K562 (cell line): ENCODE measurements around the gene DCTN2. TPM values are rescaled to one million over a fixed set of nuclear protein-coding genes. Genes with fewer than 3 reads are reported as not detected.

ENCODE experiments used
- ATAC-seq: fragments of 200-7000 bp; cut with Tn5 transposase; 3 replicates; pipeline ENCODE4 v1.9.1; 2020; ENCODE audit warnings: moderate library complexity
- BruUV-seq: library from RNA; stranded (reverse); fragments of 400-500 nt; replicated peaks from 2 replicates; lab custom pipeline; 2021; lab: Mats Ljungman, UMichigan
- CTCF ChIA-PET: fragments of 300-600 bp; formaldehyde crosslinking; extraction: SDS; loops from one replicate; lab custom pipeline; 2021; ENCODE audit warnings: low intra/inter-chr PET ratio; lab: Yijun Ruan, JAX
- POLR2A ChIA-PET: fragments of 300-600, 350-650 bp; sonication (Branson Sonifier 250); formaldehyde crosslinking; extraction: SDS; loops from one replicate; lab custom pipeline; 2021; ENCODE audit warnings: antibody characterized with exemption, inconsistent platforms; lab: Yijun Ruan, JAX
- DNase-seq, 4 experiments: peaks; one replicate each; pipeline versions ENCODE4 v3.0.0 to v3.0.0-alpha.2; 2011 to 2018; ENCODE audit warnings: low spot score in 3 of 4, mixed read lengths in 3 of 4; ENCODE audit errors: extremely low read depth in 1 of 4
- FAIRE-seq: peaks from 2 replicates; lab custom pipeline; 2011; peaks lifted over from hg19 to GRCh38; lab: Jason Lieb, UNC
- H2AFZ ChIP-seq: 2 replicates; pipeline ENCODE4 v1.6.0; 2011; ENCODE audit warnings: low read depth, low read length, control low read depth, inconsistent platforms
- H3K27ac ChIP-seq: fragments of 200-600 bp; 3 replicates; pipeline ENCODE4 v1.8.0; 2011; ENCODE audit warnings: low read depth, mild to moderate bottlenecking, control low read depth, inconsistent platforms, low read length, moderate library complexity, mixed read lengths; ENCODE audit errors: extremely low read depth
- H3K27me3 ChIP-seq, 2 experiments: fragments of 300-600 bp in 1 of 2; 2 replicates in 1 of 2; 3 replicates in 1 of 2; pipeline versions ENCODE4 v1.6.0 to v1.8.0; 2011; ENCODE audit warnings: inconsistent platforms in 2 of 2, low read length in 2 of 2, mild to moderate bottlenecking in 1 of 2, mixed read lengths in 1 of 2, moderate library complexity in 1 of 2; ENCODE audit not compliant: control insufficient read depth in 2 of 2, insufficient read depth in 2 of 2
- H3K36me3 ChIP-seq: fragments of 300-600 bp; 3 replicates; pipeline ENCODE4 v1.8.0; 2011; ENCODE audit warnings: mild to moderate bottlenecking, low read length, inconsistent platforms; ENCODE audit not compliant: control insufficient read depth, insufficient read depth
- H3K4me1 ChIP-seq, 2 experiments: fragments of 200-600 bp in 1 of 2; replicated peaks in 1 of 2; 2 replicates in 1 of 2; 3 replicates in 1 of 2; pipeline versions ENCODE4 v1.5.1 to v1.8.0; 2011; ENCODE audit warnings: inconsistent platforms in 2 of 2, low read length in 2 of 2, mild to moderate bottlenecking in 1 of 2, mixed read lengths in 1 of 2, moderate library complexity in 1 of 2; ENCODE audit not compliant: control insufficient read depth in 2 of 2, insufficient read depth in 2 of 2
- H3K4me2 ChIP-seq: 2 replicates; pipeline ENCODE4 v1.6.1; 2011; ENCODE audit warnings: low read length, control low read depth, inconsistent platforms, mixed read lengths; ENCODE audit not compliant: insufficient read depth
- H3K4me3 ChIP-seq: fragments of 200-600 bp; sonication (generic), shearing (Covaris generic); 2 replicates; pipeline ENCODE4 v1.5.1; 2016; ENCODE audit warnings: control low read depth, inconsistent platforms
- H3K79me2 ChIP-seq: fragments of 200-600 bp; 3 replicates; pipeline ENCODE4 v1.8.0; 2011; ENCODE audit warnings: low read length, inconsistent platforms; ENCODE audit not compliant: control insufficient read depth, insufficient read depth
- H3K9ac ChIP-seq, 2 experiments: 2 replicates each; pipeline versions ENCODE4 v1.6.0 to v1.6.1; 2011; ENCODE audit warnings: low read depth in 2 of 2, low read length in 2 of 2, control low read depth in 1 of 2, inconsistent platforms in 1 of 2, mild to moderate bottlenecking in 1 of 2, mixed read lengths in 1 of 2; ENCODE audit not compliant: insufficient read depth in 1 of 2
- H3K9me1 ChIP-seq: one replicate; pipeline ENCODE4 v1.6.0; 2011; ENCODE audit warnings: inconsistent platforms, mild to moderate bottlenecking, low read length, moderate library complexity; ENCODE audit not compliant: control insufficient read depth, insufficient read depth
- H3K9me3 ChIP-seq: replicated peaks from 2 replicates; pipeline ENCODE4 v1.5.1; 2011; ENCODE audit warnings: low read depth, low read length, inconsistent platforms; ENCODE audit not compliant: control insufficient read depth, insufficient read depth
- H4K20me1 ChIP-seq: replicated peaks from 2 replicates; pipeline ENCODE4 v1.6.1; 2011; ENCODE audit warnings: low read length, inconsistent platforms, mixed read lengths; ENCODE audit not compliant: control insufficient read depth, insufficient read depth
- AFF4 ChIP-seq: sonication (generic); formaldehyde crosslinking; IDR thresholded peaks from 2 replicates; pipeline ENCODE4 v1.8.0; 2023; ENCODE audit warnings: mild to moderate bottlenecking, missing genetic modification reagents
- ARID4B ChIP-seq: sonication (generic); formaldehyde crosslinking; IDR thresholded peaks from 2 replicates; pipeline ENCODE4 v1.8.0; 2022; ENCODE audit warnings: mild to moderate bottlenecking, missing genetic modification reagents
- FOS ChIP-seq: IDR thresholded peaks from 3 replicates; pipeline ENCODE4 v1.6.1; 2011; ENCODE audit not compliant: insufficient read length; ENCODE audit errors: extremely low read depth
- FOXM1 ChIP-seq, 2 experiments: fragments of 450-650 bp in 1 of 2; sonication (generic) in 1 of 2; formaldehyde crosslinking in 1 of 2; IDR thresholded peaks; 2 replicates each; pipeline versions ENCODE4 v1.6.1 to v1.9.0; 2017 to 2022; ENCODE audit warnings: low read depth in 2 of 2, mild to moderate bottlenecking in 2 of 2, missing genetic modification reagents in 1 of 2, moderate library complexity in 1 of 2
- MTA1 ChIP-seq: fragments of 450-650 bp; IDR thresholded peaks from 2 replicates; pipeline ENCODE4 v1.6.1; 2017; ENCODE audit warnings: borderline replicate concordance
- PCBP1 ChIP-seq: fragments of 200-400 bp; formaldehyde crosslinking; IDR thresholded peaks from 2 replicates; pipeline ENCODE4 v1.6.1; 2018; ENCODE audit warnings: mild to moderate bottlenecking, low read depth, low read length; ENCODE audit not compliant: poor library complexity, severe bottlenecking
- TEAD1 ChIP-seq, 2 experiments: fragments of 450-650 bp in 1 of 2; sonication (generic) in 1 of 2; formaldehyde crosslinking; IDR thresholded peaks; 2 replicates each; pipeline versions ENCODE4 v1.4.0 to v1.8.0; 2020 to 2022; ENCODE audit warnings: mild to moderate bottlenecking in 2 of 2, missing genetic modification reagents in 1 of 2
- ZNF133 ChIP-seq: fragments of 250-450 bp; sonication (Bioruptor Pico); IDR thresholded peaks from 2 replicates; pipeline ENCODE4 v1.4.0; 2020; ENCODE audit warnings: mild to moderate bottlenecking
- ZNF197 ChIP-seq: fragments of 200-800 bp; sonication (Bioruptor generic); IDR thresholded peaks from 2 replicates; pipeline ENCODE4 v1.6.1; 2016; ENCODE audit warnings: low read depth, missing genetic modification characterization, missing compliant biosample characterization
- ZNF551 ChIP-seq: fragments of 250-450 bp; sonication (Bioruptor Pico); IDR thresholded peaks from 2 replicates; pipeline ENCODE4 v1.5.0; 2021; ENCODE audit warnings: mild to moderate bottlenecking, moderate library complexity
- ZNF695 ChIP-seq: fragments of 450-650 bp; formaldehyde crosslinking; IDR thresholded peaks from 2 replicates; pipeline ENCODE4 v1.4.0; 2020; ENCODE audit warnings: mild to moderate bottlenecking, moderate library complexity
- WGBS: fragments of 100-300 bp; shearing (Covaris generic); methylation state at CpG from one replicate; pipeline ENCODE4 v1.1.6; 2016; ENCODE audit warnings: low coverage, mixed read lengths; ENCODE audit not compliant: insufficient coverage; ENCODE audit errors: missing lambda C conversion rate; 5-methylcytosine and 5-hydroxymethylcytosine counted together
- in situ Hi-C: fragments of 300-500 bp; cut with MboI; formaldehyde crosslinking; loops from 4 replicates; pipeline ENCODE4 v1.15.0; 2018; ENCODE audit warnings: inconsistent platforms, mixed read lengths
- intact Hi-C: fragments of 100-400 bp; cut with micrococcal nuclease; formaldehyde crosslinking; loops from 2 replicates; pipeline ENCODE4 v1.14.2; 2022
- polyA plus RNA-seq, 8 experiments: library from polyadenylated mRNA; depleted of rRNA in 4 of 8; stranded (reverse) in 5 of 8; unstranded in 3 of 8; fragments of >200 nt; fragmentation: Nextera tagmentation in 2 of 8; fragmentation: Illumina TruSeq in 1 of 8; extraction: Ambion mirVana in 2 of 8; extraction: Trizol in 1 of 8; gene quantifications; 2 replicates each; pipeline versions ENCODE4 v1.2.1 to v1.2.3, GENCODE V29; 2011 to 2014; ENCODE audit warnings: inconsistent platforms in 1 of 8, missing spikeins in 1 of 8
- total RNA-seq, 7 experiments: library from RNA; depleted of rRNA in 6 of 7; stranded (reverse); fragments of >200 nt in 6 of 7; fragmentation: Illumina TruSeq in 2 of 7; extraction: Trizol in 2 of 7; gene quantifications; 2 replicates each; pipeline versions ENCODE4 v1.2.1 to v1.2.3, GENCODE V29; 2011 to 2021; ENCODE audit warnings: low replicate concordance in 1 of 7

Gene DCTN2
- total and polyA plus RNA-seq, 9 of the 15 experiments (the other 6 are each of a cell fraction or from before 2014, with no cell fraction given): 43.6 to 270 (median 125) TPM

GRCh38 chr12:57574795-57575194 lies 27.8 kb upstream of the DCTN2 start (continued):
- TF ChIP-seq AFF4 (CRISPR knock-in tag) (no peak), PCBP1 (no peak), FOS (no peak), TEAD1 (CRISPR knock-in tag; IDR thresholded peaks at IDR 0.05) (no peak), ZNF551 (CRISPR knock-in tag) (no peak)

- POLR2A ChIA-PET: interaction anchor here (0.6 to 1.4 kb wide), 4 partner anchors 11 to 52 kb away, joined by 3 to 6 read pairs (median 5); partner anchors contain the start of gene DDIT3
- in situ Hi-C loops (no loop called here), intact Hi-C loops (no loop called here)
- FAIRE-seq: no peak
- no peaks in the 10 kb centered on the region for H4K20me1 ChIP-seq
- ATAC-seq: no peak
- H3K79me2 ChIP-seq: no peaks in the 10 kb centered on the region
- DNase-seq: no peak
- no peaks in the 10 kb centered on the region for H3K9me3 ChIP-seq
- peaks cover 67% of the 10 kb centered on the region for H3K36me3 ChIP-seq
- no peak overlapping the region for H3K27ac ChIP-seq
- H2AFZ ChIP-seq: no peak overlapping the region
- H3K9me1 ChIP-seq: peaks cover 7% of the 10 kb centered on the region
- no peak overlapping the region for H3K4me3 ChIP-seq
- H3K4me2 ChIP-seq: no peak overlapping the region
- 80% methylated on average over 12 of the region's 12 CpGs for WGBS
- peak overlapping the region in 1 of 2 experiments; percentile 55; a peak in 2 of 4 replicates for H3K9ac ChIP-seq
- CTCF ChIA-PET: no interaction called here
- H3K4me1 ChIP-seq: no peaks in the 10 kb centered on the region
- no peaks in the 10 kb centered on the region for H3K27me3 ChIP-seq
- no TSS peak for BruUV-seq
- TF ChIP-seq ZNF197 (CRISPR knock-in tag): no peak
- TF ChIP-seq ARID4B (CRISPR knock-in tag): no peak
- no peak for TF ChIP-seq ZNF695 (CRISPR knock-in tag)
- TF ChIP-seq FOXM1 (IDR thresholded peaks at IDR 0.05; ENCODE audit: low read depth): no peak
- no peak for TF ChIP-seq FOXM1 (CRISPR knock-in tag; IDR thresholded peaks at IDR 0.05; ENCODE audit: low read depth)
- TF ChIP-seq MTA1: no peak
- no peak for TF ChIP-seq ZNF133 (CRISPR knock-in tag)
Measured at GRCh38 chr12:57571926-57572762, 25.2 kb upstream of the DCTN2 start.
